Effector memory CD4-positive, alpha-beta T cell (primary cell): ENCODE data around the gene SORCS2.

ENCODE experiments used
- DNase-seq, 3 donors: peaks; one replicate each; pipeline ENCODE4 v3.0.0-alpha.2; 2020
- H3K27ac ChIP-seq: 2 replicates; pipeline ENCODE4 v1.7.0; 2013; ENCODE audit warnings: mild to moderate bottlenecking, low read length, moderate library complexity; ENCODE audit not compliant: insufficient read depth, poor library complexity, severe bottlenecking
- H3K27me3 ChIP-seq: replicated peaks from 2 replicates; pipeline ENCODE4 v1.7.0; 2013; ENCODE audit warnings: mild to moderate bottlenecking, low read length; ENCODE audit not compliant: insufficient read depth, control insufficient read depth, poor library complexity, severe bottlenecking
- H3K36me3 ChIP-seq: 2 replicates; pipeline ENCODE4 v1.7.0; 2013; ENCODE audit warnings: mild to moderate bottlenecking, low read length, moderate library complexity; ENCODE audit not compliant: control insufficient read depth, insufficient read depth
- H3K4me1 ChIP-seq: 2 replicates; pipeline ENCODE4 v1.7.0; 2013; ENCODE audit warnings: low read length, mild to moderate bottlenecking; ENCODE audit not compliant: control insufficient read depth, insufficient read depth, poor library complexity, severe bottlenecking
- H3K4me3 ChIP-seq: 2 replicates; pipeline ENCODE4 v1.7.0; 2013; ENCODE audit warnings: low read length, low read depth, mild to moderate bottlenecking; ENCODE audit not compliant: insufficient read depth, poor library complexity, severe bottlenecking
- H3K9me3 ChIP-seq: 2 replicates; pipeline ENCODE4 v1.7.0; 2013; ENCODE audit warnings: mild to moderate bottlenecking, low read length, moderate library complexity; ENCODE audit not compliant: control insufficient read depth

Gene SORCS2

DNA sequence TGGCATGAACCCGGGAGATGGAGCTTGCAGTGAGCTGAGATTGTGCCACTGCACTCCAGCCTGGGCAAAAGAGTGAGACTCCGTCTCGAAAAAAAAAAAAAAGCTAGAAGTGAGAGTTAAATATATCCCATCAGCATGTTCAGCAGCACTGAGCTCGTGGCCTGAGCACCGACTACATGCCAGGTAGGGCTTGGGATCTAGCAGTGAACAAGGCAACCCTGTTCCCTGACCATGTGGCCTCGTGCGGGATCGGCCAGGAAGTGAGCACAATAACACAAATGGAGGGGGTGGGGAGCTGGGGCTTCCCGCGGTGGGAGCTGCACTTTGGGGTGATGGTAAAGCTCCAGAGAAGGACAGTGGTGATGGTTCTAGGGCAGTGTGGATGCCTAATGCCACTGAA lies 436.1 kb downstream of the SORCS2 start:
- Histone ChIP-seq H3K9me3 (no peaks in the 10 kb centered on the region), H3K4me1 (no peaks in the 10 kb centered on the region), H3K4me3 (no peak overlapping the region), H3K27ac (no peak overlapping the region), H3K36me3 (no peaks in the 10 kb centered on the region), H3K27me3 (no peaks in the 10 kb centered on the region)
- DNase-seq = no peak

DNA sequence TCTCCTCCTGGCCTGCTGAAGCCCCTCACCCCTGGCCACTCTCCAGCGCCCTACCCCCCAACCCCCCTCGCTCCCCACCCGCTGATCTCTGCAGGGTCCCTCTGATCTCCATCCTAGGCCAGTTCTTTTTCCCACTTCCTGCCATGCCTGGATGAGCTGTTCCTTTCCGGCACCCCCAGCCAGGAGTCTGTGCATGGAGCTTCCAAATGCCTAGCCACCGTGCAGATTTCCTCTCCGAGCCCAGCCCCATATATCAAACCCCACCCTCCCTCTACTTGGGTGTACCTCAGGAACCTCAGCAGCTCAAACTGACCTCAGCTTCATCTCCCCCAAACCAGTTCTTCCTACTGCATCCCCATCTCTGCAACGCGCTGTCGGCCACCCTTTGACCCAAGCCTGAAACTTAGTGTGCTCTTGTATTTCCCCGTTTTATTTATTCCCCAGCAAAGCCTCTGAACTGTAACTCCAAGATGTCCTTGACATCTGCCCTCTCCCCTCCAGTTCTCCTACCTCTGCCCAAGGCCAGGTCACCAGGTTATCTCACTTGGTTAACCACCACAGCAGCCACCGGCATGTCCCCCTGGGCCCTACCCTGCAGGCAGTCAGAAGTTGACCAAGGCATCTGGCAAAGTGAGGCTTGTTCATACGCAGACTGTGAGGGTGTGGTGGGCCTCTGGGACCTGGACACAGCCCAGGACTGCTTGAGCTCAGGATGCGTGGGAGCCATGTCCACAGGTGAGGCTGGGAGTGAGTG lies 437.3 kb downstream of the SORCS2 start:
- H3K27me3 ChIP-seq = no peaks in the 10 kb centered on the region
- DNase-seq = no peak
- no peak overlapping the region for H3K27ac ChIP-seq
- no peaks in the 10 kb centered on the region for H3K9me3 ChIP-seq
- H3K36me3 ChIP-seq = no peaks in the 10 kb centered on the region
- no peak overlapping the region for H3K4me3 ChIP-seq
- H3K4me1 ChIP-seq = no peaks in the 10 kb centered on the region

DNA sequence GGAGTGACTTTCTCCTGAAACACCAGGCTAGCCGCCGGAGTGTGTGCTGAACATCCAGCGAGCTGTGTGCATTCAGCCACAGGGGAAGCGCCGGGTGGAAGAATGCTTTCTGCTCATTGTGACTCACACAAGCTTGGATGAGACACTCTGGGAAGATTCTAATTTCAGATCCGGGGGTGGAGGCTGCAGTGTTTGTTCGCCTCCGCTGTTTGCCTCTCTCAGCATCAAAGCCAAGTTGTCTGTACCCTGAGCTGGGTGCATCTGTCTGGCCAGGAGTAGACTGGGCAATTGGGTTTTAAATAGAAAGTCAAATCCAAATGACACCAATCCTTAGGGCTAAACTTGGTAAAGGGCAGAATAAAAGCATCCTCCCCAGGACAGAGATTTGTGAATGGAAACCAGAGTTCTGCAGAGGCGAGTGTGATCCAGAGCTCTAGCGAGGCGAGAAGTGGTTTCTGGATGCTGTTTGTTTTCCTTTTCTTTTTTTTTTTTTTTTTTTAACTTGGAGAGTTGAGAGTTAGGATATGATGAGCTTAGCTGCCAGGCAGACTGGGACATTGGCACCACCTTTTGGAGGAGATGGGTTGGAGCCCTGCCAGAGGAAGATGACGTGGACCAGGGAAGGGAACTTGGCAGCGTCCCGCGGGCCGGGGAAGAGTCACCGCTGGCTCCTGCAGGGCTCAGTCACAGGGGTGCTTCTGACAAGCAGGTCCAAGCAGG lies 438.4 kb downstream of the SORCS2 start:
- Histone ChIP-seq H3K4me3 (no peak overlapping the region), H3K27ac (no peak overlapping the region), H3K4me1 (no peaks in the 10 kb centered on the region), H3K36me3 (no peaks in the 10 kb centered on the region), H3K9me3 (no peaks in the 10 kb centered on the region), H3K27me3 (no peaks in the 10 kb centered on the region)
- no peak for DNase-seq

DNA sequence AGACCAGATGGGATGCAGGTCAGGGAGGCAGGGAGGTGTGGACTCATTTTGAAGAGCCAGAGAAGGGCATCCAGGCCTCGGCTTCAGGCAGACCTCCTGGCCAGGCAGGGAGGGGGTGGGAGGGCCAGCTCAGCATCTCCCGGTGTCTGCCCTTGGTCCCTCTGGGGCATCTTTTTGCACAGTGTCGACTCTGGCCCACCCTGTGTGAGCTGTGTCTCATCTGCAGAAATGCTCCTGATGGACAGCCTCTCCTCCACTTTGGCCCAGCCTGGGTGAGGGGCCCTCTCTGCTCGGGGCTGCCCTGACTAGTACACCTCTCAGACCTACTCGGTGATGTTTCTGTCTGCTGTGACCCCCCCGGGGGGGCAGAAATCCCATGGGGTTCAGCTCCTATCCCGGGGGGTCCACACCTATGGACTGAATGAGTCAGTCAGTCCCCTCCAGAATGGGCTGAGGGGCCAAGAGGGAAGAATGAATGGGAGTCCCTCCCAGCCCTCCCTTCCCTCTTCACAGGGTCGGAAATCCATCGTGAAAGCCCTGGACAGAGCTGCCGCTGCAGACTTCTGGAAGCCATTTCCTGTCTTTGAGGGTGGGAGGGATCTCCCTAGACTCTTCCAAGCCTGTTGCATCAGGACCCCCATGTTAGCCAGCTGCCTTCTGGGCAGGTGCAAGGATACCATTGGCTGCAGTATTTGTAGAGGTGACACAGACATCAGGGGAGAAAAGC lies 439.1 kb downstream of the SORCS2 start:
- DNase-seq = no peak
- Histone ChIP-seq H3K27ac (no peak overlapping the region), H3K27me3 (no peaks in the 10 kb centered on the region), H3K4me3 (no peak overlapping the region), H3K36me3 (no peaks in the 10 kb centered on the region), H3K4me1 (no peaks in the 10 kb centered on the region), H3K9me3 (no peaks in the 10 kb centered on the region)

DNA sequence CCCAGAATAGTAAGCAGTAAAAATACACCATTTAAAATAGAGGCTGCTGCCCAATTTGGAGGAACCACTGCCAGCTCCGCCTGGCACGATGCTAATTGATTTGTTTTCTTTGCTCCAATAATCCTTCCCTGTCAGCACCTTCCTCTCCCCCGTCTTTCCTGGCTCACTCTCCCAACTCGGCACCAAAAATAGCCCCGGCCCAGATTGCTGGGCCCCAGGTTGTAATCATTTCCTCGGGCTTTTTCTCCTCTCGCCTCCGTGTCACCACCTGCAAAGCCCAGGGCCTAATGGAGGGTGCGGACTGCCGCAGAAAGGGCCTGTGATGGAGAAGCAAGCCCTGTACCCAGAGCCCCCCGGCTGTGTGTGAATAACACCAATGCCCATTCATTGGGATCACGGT lies 440.0 kb downstream of the SORCS2 start:
- Histone ChIP-seq H3K27me3 (no peaks in the 10 kb centered on the region), H3K4me3 (no peak overlapping the region), H3K9me3 (no peaks in the 10 kb centered on the region), H3K27ac (no peak overlapping the region), H3K36me3 (no peaks in the 10 kb centered on the region), H3K4me1 (no peaks in the 10 kb centered on the region)
- DNase-seq = no peak

DNA sequence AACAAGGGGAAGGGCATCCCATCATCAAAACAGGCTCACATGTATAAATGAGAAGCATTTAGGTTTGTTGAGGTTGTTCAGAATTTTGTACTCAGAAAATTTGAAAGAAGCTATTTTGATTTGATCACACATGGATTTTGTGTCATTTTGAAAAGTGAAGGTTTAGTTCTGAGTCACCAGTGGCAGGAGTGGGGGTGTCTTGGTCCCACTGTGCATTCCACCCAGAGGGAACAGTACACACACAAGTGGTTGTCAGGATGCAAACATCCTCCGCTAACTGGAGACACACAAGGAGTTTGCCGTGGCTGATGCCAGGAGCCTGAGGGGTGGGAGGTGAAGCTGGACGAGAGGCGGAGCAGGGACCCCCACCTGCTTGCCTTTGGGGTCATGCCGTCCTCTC lies 440.6 kb downstream of the SORCS2 start:
- no peaks in the 10 kb centered on the region for H3K4me1 ChIP-seq
- H3K4me3 ChIP-seq = no peak overlapping the region
- H3K36me3 ChIP-seq = no peaks in the 10 kb centered on the region
- no peaks in the 10 kb centered on the region for H3K9me3 ChIP-seq
- H3K27ac ChIP-seq = no peak overlapping the region
- no peak for DNase-seq
- no peaks in the 10 kb centered on the region for H3K27me3 ChIP-seq

DNA sequence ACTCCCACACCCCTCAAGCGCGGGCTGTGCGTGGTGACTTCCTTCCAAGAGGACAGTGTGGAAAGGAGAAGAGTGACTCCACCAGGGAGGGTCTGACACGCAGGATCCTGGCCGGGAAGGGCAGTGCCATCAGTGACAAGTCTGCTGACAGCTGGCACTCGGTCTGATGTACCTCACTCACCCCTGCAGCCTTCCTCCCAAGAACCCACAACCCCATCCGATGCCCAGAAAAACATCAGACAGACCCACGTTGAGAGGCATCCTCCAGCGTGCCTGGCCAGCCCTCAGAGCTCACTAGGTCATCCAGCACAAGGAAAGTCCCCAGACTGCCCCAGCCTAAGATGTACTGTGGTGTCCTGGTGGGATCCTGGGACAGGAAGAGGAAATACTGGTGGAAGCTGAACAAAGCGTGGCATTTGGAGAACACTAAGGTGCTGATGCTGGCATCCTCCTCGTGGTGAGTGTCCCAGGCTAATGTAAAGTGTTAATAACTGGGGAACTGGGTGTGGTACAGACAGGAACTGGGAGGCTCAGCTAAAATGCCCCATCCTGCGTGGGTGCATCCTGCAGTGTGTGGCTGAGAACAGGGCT lies 442.4 kb downstream of the SORCS2 start:
- no peaks in the 10 kb centered on the region for H3K4me1 ChIP-seq
- DNase-seq = no peak
- H3K36me3 ChIP-seq = no peaks in the 10 kb centered on the region
- no peak overlapping the region for H3K27ac ChIP-seq
- H3K4me3 ChIP-seq = no peak overlapping the region
- H3K9me3 ChIP-seq = no peaks in the 10 kb centered on the region
- H3K27me3 ChIP-seq = no peaks in the 10 kb centered on the region

DNA sequence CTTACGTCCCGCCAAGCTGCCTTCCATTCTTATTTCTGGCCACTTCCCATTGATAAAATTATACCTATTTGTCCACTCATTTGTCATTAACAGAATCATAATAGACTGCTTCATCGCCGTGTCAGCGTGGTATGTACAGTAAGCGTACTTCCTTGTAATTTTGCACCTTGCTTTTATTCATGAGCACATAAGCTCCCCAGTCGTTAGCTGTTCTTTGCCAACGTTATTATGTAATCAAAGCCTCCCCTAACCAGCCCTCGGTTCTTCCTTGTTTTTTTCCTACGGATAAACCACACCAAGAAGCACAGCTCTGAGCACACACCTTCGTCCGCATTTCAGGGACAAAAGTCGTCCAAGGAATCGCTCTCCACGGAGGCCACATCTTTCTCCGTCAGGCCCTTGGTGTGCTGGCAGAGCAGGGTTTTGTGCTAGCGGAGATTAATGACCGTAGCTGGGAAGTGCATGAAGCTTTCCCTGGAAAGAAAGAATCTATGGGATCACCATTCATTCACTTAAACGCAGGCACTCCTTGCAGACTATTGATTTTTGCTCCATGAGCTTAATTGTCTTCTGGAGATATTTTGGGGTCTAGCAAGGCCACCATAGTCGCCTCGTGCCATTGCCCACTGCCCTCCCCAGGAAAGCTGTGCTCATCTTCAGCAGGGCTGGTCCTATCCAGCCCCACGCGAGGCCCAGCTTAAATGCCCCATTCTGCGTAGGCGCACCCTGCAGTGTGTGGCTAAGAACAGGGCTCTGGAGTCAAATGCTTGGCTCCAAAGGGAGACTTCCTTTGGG lies 443.3 kb downstream of the SORCS2 start:
- no peaks in the 10 kb centered on the region for H3K27me3 ChIP-seq
- H3K4me3 ChIP-seq = no peak overlapping the region
- no peaks in the 10 kb centered on the region for H3K9me3 ChIP-seq
- DNase-seq = no peak
- H3K27ac ChIP-seq = no peak overlapping the region
- no peaks in the 10 kb centered on the region for H3K4me1 ChIP-seq
- no peaks in the 10 kb centered on the region for H3K36me3 ChIP-seq

DNA sequence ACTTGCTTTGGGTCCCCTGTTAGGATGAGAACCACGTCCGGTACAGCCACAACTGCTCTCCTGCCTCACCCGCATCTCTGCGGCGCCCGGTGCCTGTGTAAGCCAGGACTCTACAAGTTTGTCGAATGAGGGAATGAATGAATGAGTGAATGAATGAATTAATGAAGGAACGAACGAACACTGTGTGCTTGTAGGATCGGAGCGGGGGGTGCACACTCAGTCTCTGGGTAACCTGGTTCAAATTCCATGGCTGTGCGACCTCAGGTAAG lies 443.8 kb downstream of the SORCS2 start:
- Histone ChIP-seq H3K36me3 (no peaks in the 10 kb centered on the region), H3K27me3 (no peaks in the 10 kb centered on the region), H3K27ac (no peak overlapping the region), H3K4me1 (no peaks in the 10 kb centered on the region), H3K4me3 (no peak overlapping the region), H3K9me3 (no peaks in the 10 kb centered on the region)
- no peak for DNase-seq
